Omental fat pad (tissue), 4 donors: Measurements from ENCODE around the gene HIRIP3. TPM values are rescaled to one million over a fixed set of nuclear protein-coding genes. Genes with fewer than 3 reads are reported as not detected.

Experiments
- ATAC-seq: fragments of 150-250 bp; one replicate; pipeline ENCODE4 v1.9.1; 2016; ENCODE audit warnings: mild to moderate bottlenecking, moderate library complexity; ENCODE audit not compliant: low FRiP score
- DNase-seq: peaks from one replicate; pipeline ENCODE4 v3.0.0-alpha.2; 2019; ENCODE audit warnings: low spot score
- total RNA-seq, 4 donors: library from RNA; depleted of rRNA; stranded (reverse); fragments of >200 nt; gene quantifications; one replicate each; pipeline ENCODE4 v1.1.0, GENCODE V29; 2016
- TF ChIP-seq, protein P1 (sequence below), 3 donors: fragments of 450-650 bp; IDR thresholded peaks; one replicate each; pipeline ENCODE4 v1.5.1; 2016 to 2017; ENCODE audit warnings: antibody characterized with exemption in 3 of 3, mild to moderate bottlenecking in 3 of 3, moderate library complexity in 2 of 3

Gene HIRIP3
- total RNA-seq, 4 donors from 2014 or later, result 5.6 to 22.2 (median 9.8) TPM

DNA sequence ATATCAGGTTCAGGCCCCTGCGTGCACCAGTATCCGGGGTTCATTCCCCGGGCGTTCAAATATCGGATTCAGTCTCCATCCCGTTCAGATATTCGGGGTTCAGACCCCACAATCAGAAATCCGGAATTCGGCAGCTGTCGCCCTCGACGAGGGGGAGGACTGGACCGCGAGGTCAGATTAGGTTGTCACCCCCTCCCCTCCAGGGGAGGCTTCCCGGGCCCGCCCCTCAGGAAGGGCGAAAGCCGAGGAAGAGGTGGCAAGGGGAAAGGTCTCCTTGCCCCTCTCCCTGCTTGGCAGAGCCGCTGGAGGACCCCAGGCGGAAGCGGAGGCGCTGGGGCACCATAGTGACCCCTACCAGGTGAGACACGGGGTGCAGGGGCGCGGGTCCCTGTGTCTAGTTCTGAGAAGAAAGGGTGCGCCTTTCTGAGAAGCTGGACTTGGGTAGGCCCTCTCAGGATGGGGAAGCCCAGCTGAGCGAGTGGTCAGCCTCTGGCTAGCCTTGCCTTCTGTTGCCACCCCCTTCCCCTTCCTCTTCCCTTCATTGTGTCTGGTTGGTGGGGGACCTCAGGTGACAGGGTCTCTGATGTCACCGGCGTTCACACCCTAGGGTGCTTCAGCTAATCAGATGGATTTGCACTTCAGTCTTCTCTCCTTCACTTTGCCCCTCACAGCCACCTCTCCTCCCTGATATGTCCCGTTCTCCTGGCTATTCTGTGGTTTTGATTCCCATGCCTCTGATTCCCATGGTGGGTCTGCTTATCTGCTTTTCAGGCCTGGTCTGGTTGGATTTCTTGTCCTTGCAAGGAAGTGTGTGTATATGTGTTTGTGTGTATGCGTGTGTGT, 20.9 kb downstream of the HIRIP3 start:
- no peak for DNase-seq
- TF ChIP-seq, protein P1, sequence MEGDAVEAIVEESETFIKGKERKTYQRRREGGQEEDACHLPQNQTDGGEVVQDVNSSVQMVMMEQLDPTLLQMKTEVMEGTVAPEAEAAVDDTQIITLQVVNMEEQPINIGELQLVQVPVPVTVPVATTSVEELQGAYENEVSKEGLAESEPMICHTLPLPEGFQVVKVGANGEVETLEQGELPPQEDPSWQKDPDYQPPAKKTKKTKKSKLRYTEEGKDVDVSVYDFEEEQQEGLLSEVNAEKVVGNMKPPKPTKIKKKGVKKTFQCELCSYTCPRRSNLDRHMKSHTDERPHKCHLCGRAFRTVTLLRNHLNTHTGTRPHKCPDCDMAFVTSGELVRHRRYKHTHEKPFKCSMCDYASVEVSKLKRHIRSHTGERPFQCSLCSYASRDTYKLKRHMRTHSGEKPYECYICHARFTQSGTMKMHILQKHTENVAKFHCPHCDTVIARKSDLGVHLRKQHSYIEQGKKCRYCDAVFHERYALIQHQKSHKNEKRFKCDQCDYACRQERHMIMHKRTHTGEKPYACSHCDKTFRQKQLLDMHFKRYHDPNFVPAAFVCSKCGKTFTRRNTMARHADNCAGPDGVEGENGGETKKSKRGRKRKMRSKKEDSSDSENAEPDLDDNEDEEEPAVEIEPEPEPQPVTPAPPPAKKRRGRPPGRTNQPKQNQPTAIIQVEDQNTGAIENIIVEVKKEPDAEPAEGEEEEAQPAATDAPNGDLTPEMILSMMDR (IDR thresholded peaks at IDR 0.05), result no peak
- no peak for ATAC-seq

DNA sequence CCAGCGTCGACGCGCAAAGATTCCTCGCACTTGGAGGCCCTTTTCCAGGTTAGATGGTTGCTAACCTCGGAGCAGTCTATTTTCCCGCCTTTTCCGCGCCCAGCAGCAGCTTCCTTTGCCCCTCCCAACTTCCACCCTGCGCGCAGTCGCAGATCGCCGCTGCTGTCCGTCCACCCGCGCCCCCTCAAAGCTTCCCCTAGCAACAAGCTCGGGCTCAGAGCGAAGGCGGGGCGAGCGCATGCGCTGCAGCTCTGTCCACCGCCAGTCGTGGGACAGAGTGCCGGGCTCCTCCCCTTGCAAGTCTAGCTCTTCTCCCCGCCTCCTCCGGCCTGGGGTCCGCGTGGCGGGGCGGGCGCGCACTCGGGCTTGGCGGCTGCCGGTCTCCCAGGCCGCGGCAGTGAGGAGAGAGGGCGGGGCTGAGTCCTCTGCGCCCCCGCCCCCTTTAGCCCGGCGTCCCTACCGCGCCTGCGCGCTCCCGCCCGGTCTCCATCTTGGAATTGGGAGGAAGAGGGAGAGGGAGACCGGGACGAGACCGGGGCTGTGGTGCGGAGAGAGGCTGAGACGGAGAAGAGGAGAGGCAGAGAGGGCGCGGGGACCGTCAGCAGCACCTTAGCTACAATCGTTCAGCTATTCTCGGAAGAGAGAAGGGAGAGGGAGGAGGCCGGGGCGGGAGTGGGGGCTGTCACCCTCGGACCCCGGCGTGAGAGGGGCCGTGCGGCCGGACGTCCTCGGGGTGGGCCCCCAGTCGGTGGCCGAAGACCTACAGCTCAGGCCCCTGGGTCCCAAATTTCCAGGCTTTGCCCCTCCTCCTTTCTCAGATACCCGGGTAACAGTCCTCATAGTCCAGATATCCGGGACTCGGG, 21.8 kb downstream of the HIRIP3 start, which contains the start of gene TAOK2:
Gene TAOK2 (plus strand): TSS at position 485 of the 863 bp plus-strand sequence. CDS start 3,905 bp downstream, outside the sequence.
- DNase-seq, result peak; percentile 81
- TF ChIP-seq, protein P1 (IDR thresholded peaks at IDR 0.05), result no peak
- ATAC-seq, result peak; percentile 99

DNA sequence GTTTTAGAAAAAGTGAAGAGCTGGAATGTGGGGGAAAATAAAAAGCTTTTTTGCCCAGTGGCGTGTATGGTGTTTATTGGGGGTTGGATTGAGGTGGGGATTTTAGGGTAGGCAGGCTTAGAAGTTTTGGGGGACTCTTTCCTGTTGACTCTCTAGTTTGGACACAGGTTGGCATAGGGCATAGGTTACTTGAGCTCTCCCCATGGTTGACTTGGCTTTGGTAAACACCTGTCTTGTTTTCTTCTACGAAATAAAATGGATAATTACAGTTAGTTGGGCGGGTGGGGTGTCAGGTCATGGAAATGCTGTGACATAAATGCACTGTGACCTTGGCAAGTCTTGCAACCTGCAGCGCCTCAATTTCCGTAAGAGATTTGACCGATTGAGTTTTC, 22.4 kb downstream of the HIRIP3 start:
- ATAC-seq (no peak), DNase-seq (no peak)
- TF ChIP-seq, protein P1 (IDR thresholded peaks at IDR 0.05), result no peak

DNA sequence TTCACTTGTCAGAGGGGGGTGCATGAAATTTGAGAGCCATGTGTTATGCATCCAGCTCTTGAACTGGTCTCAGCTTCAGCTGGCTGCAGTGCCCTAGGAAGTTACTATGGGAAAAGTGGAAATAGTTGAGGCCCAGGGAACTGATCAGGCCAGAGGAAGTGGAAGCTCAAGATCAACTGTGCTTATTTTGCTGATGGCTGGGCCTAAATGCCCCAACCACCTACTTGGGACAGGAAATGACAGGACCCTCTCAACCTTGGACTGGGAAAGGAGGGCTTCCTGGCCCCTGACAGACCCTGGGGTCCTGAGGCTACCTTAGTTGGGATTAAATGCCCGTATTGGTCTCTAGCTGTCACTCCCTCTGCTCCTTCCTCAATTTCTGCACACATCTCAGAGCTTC, 22.9 kb downstream of the HIRIP3 start:
- no peak for ATAC-seq
- DNase-seq, result no peak
- TF ChIP-seq, protein P1 (IDR thresholded peaks at IDR 0.05), result no peak

DNA sequence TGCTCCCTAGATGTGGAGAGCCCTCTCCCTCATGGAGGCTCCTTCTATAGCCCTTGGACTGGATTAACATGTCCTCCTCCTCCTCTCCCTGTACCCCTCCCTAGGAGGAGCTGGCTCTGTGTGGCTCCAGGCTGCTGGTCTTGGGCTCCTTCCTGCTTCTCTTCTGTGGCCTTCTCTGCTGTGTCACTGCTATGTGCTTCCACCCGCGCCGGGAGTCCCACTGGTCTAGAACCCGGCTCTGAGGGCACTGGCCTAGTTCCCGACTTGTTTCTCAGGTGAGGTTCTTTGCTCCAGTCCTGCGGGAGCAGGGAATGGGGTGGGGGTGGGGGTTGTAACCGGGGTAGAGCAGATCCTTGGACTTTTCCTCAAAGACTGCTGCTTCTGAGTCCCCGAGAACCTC, 24.1 kb downstream of the HIRIP3 start:
- DNase-seq (no peak), ATAC-seq (no peak)
- TF ChIP-seq, protein P1 (IDR thresholded peaks at IDR 0.05), result no peak

DNA sequence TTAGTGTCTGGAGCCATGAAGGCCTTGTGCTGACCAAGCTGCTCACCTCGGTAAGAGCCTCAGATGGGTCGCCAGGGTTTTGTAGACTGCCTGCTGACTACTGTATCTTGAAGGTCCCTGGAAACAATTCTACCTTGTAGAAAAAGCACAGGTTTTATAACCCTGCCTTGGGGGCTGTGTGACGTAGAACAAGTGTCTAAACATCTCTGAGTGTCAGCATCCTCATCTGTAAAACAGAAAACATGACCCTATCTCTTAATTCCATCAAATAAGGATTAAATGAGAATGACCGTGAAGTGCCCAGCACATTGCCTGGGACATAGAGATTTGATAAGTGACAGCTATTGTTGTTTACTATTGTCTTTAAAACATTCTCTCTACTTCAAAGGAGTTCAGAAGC, 27.2 kb downstream of the HIRIP3 start:
- TF ChIP-seq, protein P1 (IDR thresholded peaks at IDR 0.05), result no peak
- ATAC-seq (no peak), DNase-seq (no peak)
